ENCODE data around the gene ZNF892.
"Not testable (repeated sequence)": the region's sequence is repeated elsewhere in the genome, so short reads cannot be mapped to it uniquely, and the experiment has no call there.

ZNF892 gene

DNA sequence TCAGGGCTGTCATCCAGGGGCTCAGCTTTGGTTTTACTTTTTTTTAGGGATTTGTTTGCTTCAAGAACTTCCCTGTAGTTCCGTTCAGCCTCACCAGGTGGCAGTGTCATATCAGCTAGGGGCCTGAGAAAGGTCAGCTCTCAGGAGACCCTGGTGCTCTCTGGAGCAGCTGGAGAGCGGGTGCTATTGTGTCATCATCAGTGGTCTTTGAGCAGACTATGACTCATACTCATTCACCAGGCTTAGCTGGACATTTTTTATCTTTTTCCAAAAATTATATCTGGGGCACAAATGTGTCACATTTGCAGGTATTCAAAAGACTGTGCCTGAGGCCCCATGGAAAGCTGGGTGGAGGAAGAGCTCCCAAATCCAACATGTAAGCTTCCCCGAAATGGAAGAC lies 24.4 kb downstream of the ZNF892 start:
- peak; percentile 59 for DNase-seq

DNA sequence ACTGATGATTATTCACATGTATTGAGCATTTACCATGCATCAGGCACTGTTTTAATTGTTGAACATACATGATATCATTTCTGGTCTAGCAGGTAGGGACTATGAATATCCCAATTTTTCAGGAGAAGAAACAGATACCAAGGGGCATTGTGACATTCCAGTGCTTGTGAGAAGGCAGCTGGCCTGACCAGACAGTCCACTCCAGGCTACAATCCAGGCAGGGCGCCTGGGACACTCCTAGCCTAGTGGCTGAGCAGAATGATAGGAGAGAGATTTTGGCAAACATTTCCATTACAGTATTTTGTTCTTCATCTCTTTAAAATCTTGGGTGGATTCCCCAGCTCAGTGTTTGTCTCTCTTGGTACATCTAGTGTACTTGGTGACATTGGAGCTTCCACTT lies 24.9 kb downstream of the ZNF892 start:
- no peak for DNase-seq

DNA sequence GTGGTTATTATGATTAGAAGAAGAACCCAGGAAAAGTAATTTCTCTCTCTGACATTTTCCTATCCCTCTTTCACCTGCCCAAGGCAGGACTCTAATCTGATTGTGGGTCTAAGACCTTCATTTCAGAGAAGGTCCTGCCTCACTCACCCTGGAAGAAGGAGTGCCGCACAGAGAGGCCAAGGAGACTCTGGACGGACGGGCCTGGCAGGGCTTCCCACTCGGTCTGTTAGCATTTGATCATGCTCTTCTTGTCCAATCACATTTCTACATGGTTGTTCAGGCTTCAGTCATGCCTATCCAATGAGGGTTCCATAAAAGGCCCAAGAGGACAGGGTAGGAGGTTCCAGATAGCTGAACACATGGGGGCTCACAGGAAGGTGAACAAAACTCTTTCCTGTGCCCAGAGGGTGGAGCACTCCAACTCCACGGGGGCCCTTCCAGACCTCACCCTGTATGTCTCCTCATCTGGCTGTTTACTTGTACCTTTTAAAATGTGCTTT lies 27.0 kb downstream of the ZNF892 start:
- DNase-seq, result no peak

DNA sequence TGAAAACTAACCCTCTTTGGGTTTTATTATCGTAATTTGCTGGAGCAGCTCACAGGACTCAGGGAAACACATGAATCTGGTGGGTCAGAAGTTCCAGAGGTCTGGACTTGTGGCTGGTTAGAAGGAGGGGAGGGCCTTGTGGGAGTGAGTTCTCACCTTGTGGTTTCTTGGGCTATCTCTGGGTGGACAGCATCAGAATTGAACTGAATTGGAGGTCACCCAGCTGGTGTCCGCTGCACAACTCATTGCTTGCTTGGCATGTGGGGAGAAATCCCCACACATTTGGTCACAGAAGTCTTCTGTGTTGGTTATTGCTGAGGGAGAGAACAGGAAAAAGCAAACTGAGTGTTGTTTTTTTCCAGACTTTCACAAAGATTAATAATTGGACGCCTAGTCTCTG lies 27.5 kb downstream of the ZNF892 start:
- no peak for DNase-seq

DNA sequence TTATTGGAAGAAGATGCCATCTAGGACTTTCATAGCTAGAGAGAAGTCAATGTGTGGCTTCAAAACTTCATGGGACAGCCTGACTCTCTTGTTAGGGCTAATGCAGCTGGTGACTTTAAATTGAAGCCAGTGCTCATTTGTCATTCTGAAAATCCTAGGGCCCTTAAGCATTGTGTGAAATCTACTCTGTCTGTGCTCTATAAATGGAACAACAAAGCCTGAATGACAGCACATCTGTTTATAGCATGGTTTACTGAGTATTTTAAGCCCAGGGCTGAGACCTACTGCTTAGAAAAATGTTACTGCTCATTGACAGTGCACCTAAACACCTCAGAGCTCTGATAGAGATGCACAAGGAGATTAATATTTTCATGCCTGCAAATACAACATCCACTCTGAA lies 30.8 kb downstream of the ZNF892 start:
- DNase-seq, result no peak

DNA sequence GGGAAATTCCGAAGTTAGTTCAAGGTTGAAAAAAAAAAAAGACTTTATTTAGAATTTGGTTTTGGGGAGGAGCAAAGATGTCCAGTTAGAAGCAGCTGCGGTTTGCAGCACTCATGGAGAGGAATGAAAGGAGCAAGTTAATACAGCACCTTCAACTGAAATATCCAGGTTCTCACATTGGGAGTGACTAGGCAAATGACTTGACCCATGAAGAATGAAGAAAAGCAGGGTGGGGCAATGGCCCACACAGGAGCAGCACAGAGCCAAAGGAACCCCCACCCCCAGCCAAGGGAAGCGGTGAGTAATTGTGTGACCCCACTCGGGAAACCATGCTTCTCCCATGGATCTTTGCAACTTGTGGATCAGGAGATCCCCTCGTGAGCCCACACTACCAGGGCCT lies 32.8 kb downstream of the ZNF892 start:
- no peak for DNase-seq

DNA sequence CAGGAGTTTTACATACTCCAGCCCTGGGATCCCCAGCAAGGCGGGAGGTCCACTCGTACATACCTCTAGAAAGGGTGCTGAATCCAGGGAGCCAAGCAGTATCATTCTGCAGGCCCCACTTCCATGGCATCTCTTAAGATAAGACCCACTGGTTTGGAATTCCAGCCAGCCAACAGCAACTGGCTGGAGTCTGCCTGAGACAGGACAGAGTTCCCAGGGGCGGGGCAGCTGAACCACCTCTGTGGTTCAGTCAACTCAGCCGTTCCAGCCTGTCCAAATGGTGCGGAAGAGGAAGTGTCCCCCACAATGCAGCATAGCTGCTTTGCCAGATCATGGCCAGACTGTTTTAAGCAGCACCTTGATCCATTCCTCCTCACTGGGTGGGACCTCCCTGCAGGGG lies 33.2 kb downstream of the ZNF892 start:
- no peak for DNase-seq

DNA sequence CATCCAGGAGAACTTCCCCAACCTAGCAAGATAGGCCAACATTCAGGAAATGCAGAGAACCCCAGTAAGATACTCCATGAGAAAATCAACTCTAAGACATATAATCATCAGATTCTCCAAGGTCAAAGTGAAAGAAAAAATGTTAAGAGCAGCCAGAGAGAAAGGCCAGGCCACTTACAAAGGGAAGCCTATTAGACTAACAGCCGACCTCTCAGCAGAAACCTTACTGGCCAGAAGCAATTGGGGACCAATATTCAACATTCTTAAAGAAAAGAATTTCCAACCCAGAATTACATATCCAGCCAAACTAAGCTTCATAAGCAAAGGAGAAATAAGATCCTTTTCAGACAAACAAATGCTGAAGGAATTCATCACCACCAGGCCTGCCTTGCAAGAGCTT lies 34.8 kb downstream of the ZNF892 start:
- not testable (repeated sequence) for DNase-seq
